ENCODE measurements around the gene SYTL3. TPM values are rescaled to one million over a fixed set of nuclear protein-coding genes. Genes with fewer than 3 reads are reported as not detected.

Gene SYTL3
- total and polyA plus RNA-seq, 2 of the 8 experiments (the other 6 are each of a cell fraction or from before 2014, with no cell fraction given): 0.27 to 0.99 TPM

GRCh38 chr6:158756977-158757752, 107.3 kb downstream of the SYTL3 start (continued):
- TF ChIP-seq POU5F1 (IDR thresholded peaks at IDR 0.05; ENCODE audit: low read depth, low read length) (no peak), CREB1 (IDR thresholded peaks at IDR 0.05) (no peak), SP4 (IDR thresholded peaks at IDR 0.05; ENCODE audit: low read length) (no peak), SAP30 (IDR thresholded peaks at IDR 0.05; ENCODE audit: insufficient read depth, insufficient replicate concordance, low read length) (no peak)
